ENCODE measurements around the gene SNAPC5.

- TF ChIP-seq, protein P1, sequence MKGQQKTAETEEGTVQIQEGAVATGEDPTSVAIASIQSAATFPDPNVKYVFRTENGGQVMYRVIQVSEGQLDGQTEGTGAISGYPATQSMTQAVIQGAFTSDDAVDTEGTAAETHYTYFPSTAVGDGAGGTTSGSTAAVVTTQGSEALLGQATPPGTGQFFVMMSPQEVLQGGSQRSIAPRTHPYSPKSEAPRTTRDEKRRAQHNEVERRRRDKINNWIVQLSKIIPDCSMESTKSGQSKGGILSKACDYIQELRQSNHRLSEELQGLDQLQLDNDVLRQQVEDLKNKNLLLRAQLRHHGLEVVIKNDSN (IDR thresholded peaks at IDR 0.05), result no peak
- TF ChIP-seq YY1 (IDR thresholded peaks at IDR 0.05; ENCODE audit: low read depth), result no peak
- no peak for TF ChIP-seq TAF1 (IDR thresholded peaks at IDR 0.05; ENCODE audit: low read depth)
- TF ChIP-seq CREB1 (IDR thresholded peaks at IDR 0.05; ENCODE audit: low read depth), result no peak
- no peak for TF ChIP-seq EP300 (IDR thresholded peaks at IDR 0.05; ENCODE audit: borderline replicate concordance)
- no peak for TF ChIP-seq TEAD4 (IDR thresholded peaks at IDR 0.05)
- no peak for TF ChIP-seq CEBPB (IDR thresholded peaks at IDR 0.05)
- no peak for TF ChIP-seq TCF12 (IDR thresholded peaks at IDR 0.05; ENCODE audit: low read depth)
- TF ChIP-seq NFIC (IDR thresholded peaks at IDR 0.05), result no peak
- TF ChIP-seq MAX (IDR thresholded peaks at IDR 0.05), result no peak
- TF ChIP-seq EGR1 (IDR thresholded peaks at IDR 0.05), result no peak
- TF ChIP-seq, protein P2, sequence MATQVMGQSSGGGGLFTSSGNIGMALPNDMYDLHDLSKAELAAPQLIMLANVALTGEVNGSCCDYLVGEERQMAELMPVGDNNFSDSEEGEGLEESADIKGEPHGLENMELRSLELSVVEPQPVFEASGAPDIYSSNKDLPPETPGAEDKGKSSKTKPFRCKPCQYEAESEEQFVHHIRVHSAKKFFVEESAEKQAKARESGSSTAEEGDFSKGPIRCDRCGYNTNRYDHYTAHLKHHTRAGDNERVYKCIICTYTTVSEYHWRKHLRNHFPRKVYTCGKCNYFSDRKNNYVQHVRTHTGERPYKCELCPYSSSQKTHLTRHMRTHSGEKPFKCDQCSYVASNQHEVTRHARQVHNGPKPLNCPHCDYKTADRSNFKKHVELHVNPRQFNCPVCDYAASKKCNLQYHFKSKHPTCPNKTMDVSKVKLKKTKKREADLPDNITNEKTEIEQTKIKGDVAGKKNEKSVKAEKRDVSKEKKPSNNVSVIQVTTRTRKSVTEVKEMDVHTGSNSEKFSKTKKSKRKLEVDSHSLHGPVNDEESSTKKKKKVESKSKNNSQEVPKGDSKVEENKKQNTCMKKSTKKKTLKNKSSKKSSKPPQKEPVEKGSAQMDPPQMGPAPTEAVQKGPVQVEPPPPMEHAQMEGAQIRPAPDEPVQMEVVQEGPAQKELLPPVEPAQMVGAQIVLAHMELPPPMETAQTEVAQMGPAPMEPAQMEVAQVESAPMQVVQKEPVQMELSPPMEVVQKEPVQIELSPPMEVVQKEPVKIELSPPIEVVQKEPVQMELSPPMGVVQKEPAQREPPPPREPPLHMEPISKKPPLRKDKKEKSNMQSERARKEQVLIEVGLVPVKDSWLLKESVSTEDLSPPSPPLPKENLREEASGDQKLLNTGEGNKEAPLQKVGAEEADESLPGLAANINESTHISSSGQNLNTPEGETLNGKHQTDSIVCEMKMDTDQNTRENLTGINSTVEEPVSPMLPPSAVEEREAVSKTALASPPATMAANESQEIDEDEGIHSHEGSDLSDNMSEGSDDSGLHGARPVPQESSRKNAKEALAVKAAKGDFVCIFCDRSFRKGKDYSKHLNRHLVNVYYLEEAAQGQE (IDR thresholded peaks at IDR 0.05; ENCODE audit: low read depth), result no peak
Observed at GRCh38 chr15:66542896-66543295, 45.3 kb upstream of the SNAPC5 start.

Measured in Ishikawa (cell line).